Measurements from ENCODE around the gene WNT3. TPM values are rescaled to one million over a fixed set of nuclear protein-coding genes. Genes with fewer than 3 reads are reported as not detected.
"Not testable (repeated sequence)": the region's sequence is repeated elsewhere in the genome, so short reads cannot be mapped to it uniquely, and the experiment has no call there.

WNT3 gene, protein sequence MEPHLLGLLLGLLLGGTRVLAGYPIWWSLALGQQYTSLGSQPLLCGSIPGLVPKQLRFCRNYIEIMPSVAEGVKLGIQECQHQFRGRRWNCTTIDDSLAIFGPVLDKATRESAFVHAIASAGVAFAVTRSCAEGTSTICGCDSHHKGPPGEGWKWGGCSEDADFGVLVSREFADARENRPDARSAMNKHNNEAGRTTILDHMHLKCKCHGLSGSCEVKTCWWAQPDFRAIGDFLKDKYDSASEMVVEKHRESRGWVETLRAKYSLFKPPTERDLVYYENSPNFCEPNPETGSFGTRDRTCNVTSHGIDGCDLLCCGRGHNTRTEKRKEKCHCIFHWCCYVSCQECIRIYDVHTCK
- polyA plus RNA-seq (2013, experiment 1 of 2; ENCODE audit: insufficient read length) = 2.0 TPM
- 2.4 TPM for polyA plus RNA-seq (2013, experiment 2 of 2; ENCODE audit: insufficient read length)

- no peak for DNase-seq
Measured at GRCh38 chr17:46818316-46818928, at the start of gene WNT3. Gene WNT3, minus strand, starts transcription at chr17:46818692. Its CDS starts 95 bp downstream, at chr17:46818597.

DNA sequence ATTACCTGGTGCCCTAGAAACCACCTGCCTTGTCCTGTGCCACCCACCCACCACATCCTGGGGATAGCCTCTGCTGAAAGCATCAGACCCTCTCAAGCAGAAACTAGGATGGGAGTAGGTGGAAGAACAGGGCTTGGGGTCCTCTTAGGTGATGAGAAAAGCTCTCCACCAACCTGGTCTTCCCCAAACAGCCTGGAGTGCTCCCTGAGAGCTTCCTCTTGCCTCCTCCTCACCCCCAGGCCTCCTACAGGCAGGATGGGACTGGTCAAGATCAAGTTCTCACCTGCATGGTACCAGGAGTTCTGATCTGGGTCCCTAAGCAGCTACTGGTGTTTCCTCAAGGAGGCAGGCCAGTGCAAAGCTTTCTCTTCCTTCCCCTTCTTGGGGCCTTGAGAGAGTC lies 48.3 kb upstream of the WNT3 start:
- DNase-seq = no peak

GRCh38 chr17:46866325-46866724 lies 47.8 kb upstream of the WNT3 start:
- no peak for DNase-seq

DNA sequence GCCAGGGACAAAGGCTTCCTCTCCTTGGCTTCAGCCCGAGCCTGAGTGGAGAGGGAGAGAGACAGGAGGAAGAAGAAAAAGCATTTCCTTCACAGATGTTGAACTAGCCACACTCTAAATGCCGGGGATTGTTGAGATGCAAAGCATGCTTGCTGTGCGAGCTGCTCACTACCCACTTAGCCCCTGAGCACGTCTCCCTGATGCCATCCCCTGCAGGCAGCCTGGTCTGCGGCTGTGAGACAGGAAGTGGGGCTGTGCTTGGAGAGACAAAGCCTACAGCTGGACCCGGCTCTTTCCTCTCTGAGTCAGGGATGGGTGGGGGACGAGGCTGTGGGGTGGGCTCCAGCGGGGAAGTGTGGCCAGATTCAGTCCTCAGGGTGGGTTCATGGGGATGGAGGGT lies 46.6 kb upstream of the WNT3 start:
- DNase-seq = peak; percentile 85

DNA sequence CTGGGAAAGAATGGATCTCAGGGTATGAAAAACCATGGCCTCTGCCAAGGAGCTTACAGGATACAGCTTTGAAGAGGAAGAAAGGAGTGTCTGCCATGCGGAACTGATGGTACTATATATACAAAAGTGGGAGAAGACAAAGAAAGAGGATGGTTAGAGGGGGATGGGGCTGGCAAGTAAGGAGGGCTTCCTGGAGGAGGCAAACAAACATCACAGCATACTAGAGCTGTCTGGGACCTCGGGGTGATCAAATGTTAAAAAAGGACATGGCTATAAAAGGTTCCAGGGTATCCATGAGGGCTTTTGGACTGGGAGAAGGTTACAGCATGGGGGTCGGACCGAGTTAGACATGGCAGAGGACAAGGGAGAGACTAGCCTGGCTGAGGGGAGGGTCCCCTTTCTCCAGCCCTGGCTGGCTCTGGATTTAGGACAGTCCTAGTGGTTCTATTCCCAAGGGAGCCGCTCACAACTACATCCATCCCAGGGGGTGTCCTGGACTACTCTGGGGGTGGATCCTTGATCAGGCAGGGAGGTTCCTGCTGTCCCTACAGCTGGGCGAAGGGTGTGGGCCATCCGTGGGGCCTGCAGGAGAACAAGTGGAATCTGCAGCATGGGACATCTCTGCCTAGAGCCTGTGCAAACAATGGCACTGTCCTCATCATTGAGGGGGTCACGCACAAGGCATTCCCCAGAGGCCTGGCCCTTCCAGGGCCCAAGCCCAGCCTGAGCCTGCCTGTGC lies 45.1 kb upstream of the WNT3 start:
- no peak for DNase-seq

- no peak for DNase-seq
Measured at GRCh38 chr17:46862949-46863348, 44.5 kb upstream of the WNT3 start.

- DNase-seq = no peak
Measured at GRCh38 chr17:46859996-46860395, 41.5 kb upstream of the WNT3 start.

GRCh38 chr17:46857600-46857999 lies 39.1 kb upstream of the WNT3 start:
- no peak for DNase-seq

DNA sequence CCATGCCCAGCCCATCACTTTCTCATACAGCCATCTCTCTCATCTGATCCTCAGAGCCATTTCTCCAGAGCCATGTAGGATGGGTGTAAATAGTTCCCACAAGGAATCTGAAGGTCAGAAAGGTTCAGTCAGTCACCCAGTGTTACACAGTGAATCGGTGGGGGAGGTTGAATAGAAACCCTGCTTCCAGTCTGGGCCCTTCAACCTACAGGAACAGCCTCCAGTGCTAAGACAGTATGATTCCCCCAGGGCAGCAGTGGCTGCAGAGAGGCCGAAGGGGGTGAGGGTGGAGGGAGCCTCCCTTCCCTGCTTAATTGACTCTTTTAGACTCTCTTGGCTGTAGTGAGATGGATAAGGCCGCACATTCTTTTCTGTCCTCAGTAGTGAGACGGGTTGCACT lies 36.5 kb upstream of the WNT3 start:
- no peak for DNase-seq

DNA sequence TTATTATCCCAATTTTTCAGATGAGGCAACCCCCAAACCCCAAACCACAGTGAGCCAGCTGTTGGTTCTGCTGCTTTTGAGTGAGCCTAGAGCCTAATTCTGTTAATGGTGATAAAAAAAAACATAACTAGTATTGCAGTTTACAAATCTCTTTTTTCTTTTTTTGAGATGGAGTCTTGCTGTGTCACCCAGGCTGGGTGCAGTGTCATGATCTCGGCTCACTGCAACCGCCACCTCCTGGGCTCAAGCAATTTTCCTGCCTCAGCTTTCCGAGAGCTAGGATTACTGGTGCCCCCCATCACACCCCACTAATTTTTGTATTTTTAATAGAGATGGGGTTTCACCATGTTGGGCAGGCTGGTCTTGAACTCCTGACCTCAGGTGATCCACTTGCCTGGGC lies 36.0 kb upstream of the WNT3 start:
- DNase-seq = no peak

GRCh38 chr17:46853896-46854444 lies 35.5 kb upstream of the WNT3 start:
- DNase-seq = peak; percentile 34

- no peak for DNase-seq
Measured at GRCh38 chr17:46851029-46851741, 32.7 kb upstream of the WNT3 start, which contains the start of gene WNT9B. Gene WNT9B, plus strand, starts transcription at chr17:46851583. Its CDS starts 56 bp downstream, at chr17:46851639.

DNA sequence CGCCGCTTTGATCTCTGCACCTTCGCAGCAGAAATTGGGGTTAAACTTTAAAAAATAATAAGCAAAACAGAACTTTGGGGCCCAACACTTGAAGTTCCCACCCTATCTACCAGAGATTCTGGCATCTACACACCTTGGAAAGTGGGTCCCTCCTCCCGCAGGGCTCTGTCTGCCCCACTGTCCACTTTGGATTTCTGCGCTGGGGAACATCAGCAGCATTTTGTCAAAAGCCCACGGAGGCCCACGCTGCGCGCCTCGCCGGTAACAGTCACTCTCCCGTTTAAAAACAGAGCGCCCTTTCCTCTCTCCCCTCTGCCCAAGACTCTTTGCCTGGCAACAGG lies 32.2 kb upstream of the WNT3 start:
- DNase-seq = no peak

GRCh38 chr17:46848534-46848933 lies 30.0 kb upstream of the WNT3 start:
- no peak for DNase-seq

- DNase-seq = no peak
Measured at GRCh38 chr17:46847204-46848191, 29.0 kb upstream of the WNT3 start.

DNA sequence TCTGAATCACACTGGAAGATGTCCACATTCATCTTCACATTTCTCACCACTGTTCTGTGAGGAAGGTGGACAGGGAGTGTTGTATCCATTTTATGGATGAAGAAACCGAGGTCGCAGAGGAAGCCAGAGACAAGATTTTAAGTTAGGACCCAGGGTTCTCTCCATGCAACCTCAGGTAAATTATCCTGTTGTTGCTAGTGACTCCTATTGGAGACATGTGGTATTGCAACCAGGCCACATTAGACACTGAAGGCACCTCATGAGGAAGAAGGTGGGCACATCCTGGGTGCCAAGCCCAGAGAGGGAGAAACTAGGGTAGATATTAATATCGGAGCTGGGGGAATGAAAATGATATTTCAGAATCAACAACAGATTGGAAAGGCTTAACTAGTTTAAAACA lies 24.3 kb upstream of the WNT3 start:
- no peak for DNase-seq

GRCh38 chr17:46841561-46842379 lies 23.3 kb upstream of the WNT3 start:
- no peak for DNase-seq

- DNase-seq = not testable (repeated sequence)
Measured at GRCh38 chr17:46840596-46840995, 22.1 kb upstream of the WNT3 start.

GRCh38 chr17:46839211-46839610 lies 20.7 kb upstream of the WNT3 start:
- no peak for DNase-seq

DNA sequence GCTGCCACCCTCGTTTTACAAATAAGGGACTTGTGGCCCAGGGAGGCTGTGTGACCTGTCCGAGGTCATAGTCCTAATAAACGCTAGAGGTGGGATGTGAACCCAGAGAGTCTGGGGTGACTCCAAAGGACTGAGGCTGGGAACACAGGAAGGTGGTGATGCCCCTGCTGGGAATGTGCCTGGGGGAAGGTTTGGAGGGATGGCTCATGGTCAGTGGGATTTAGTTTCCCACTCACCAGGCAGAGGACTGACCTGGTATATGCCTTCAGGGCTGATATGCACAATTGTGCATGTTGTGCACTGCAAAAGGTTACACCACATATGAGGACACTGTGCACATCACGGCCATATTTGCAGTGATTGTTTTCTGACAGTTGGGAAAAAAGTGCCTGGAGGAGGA lies 19.0 kb upstream of the WNT3 start:
- DNase-seq = no peak
